TTC549 (cell line): ENCODE data around the gene IL36B.

Experiments
- FAIRE-seq: peaks from 2 replicates; lab custom pipeline; 2012; peaks lifted over from hg19 to GRCh38; lab: Jason Lieb, UNC

Gene IL36B

GRCh38 chr2:113007250-113007649 is 45.4 kb downstream of the IL36B start:
- no peak for FAIRE-seq

GRCh38 chr2:113005030-113005509 is 47.6 kb downstream of the IL36B start, which contains the start of gene IL36A:
Gene IL36A (plus strand): TSS chr2:113005459. CDS start chr2:113005872, 413 bp downstream.
- FAIRE-seq = no peak

- FAIRE-seq = no peak
Measured at GRCh38 chr2:113002677-113003076, 50.0 kb downstream of the IL36B start.

- peak; percentile 45 for FAIRE-seq
Measured at GRCh38 chr2:113000436-113000835, 52.2 kb downstream of the IL36B start.

GRCh38 chr2:112997151-112997550 is 55.5 kb downstream of the IL36B start:
- FAIRE-seq = no peak

GRCh38 chr2:112996635-112997034 is 56.0 kb downstream of the IL36B start:
- FAIRE-seq = no peak

GRCh38 chr2:112995346-112995920 is 57.2 kb downstream of the IL36B start:
- FAIRE-seq = no peak

GRCh38 chr2:112994648-112995047 is 58.0 kb downstream of the IL36B start:
- no peak for FAIRE-seq

GRCh38 chr2:112993831-112994230 is 58.8 kb downstream of the IL36B start:
- no peak for FAIRE-seq

- FAIRE-seq = no peak
Measured at GRCh38 chr2:112989611-112990010, 63.1 kb downstream of the IL36B start.

GRCh38 chr2:112985090-112985489 is 67.6 kb downstream of the IL36B start:
- no peak for FAIRE-seq

- FAIRE-seq = no peak
Measured at GRCh38 chr2:112980537-112980936, 72.1 kb downstream of the IL36B start.

- no peak for FAIRE-seq
Measured at GRCh38 chr2:112979731-112980130, 72.9 kb downstream of the IL36B start.

GRCh38 chr2:112977559-112978056 is 75.1 kb downstream of the IL36B start, which contains the start of gene IL36G:
Gene IL36G (plus strand): TSS chr2:112978006. CDS start chr2:112978639, 633 bp downstream.
- FAIRE-seq = no peak
